ENCODE results near the gene IGF2BP1. TPM values are rescaled to one million over a fixed set of nuclear protein-coding genes. Genes with fewer than 3 reads are reported as not detected.
"Not testable (repeated sequence)": the region's sequence is repeated elsewhere in the genome, so short reads cannot be mapped to it uniquely, and the experiment has no call there.

Gene IGF2BP1
- total RNA-seq, 1 donor from 2014 or later, result 260 TPM

- Histone ChIP-seq H2AFZ (ENCODE audit: low read depth, low read length) (no peak overlapping the region), H3K36me3 (ENCODE audit: insufficient read depth, low read length) (no peaks in the 10 kb centered on the region), H3K9ac (ENCODE audit: low read length) (no peak overlapping the region), H3K79me2 (ENCODE audit: insufficient read depth, low read length) (no peaks in the 10 kb centered on the region), H4K20me1 (ENCODE audit: insufficient read depth, low read length) (no peaks in the 10 kb centered on the region), H3K4me2 (ENCODE audit: low read length) (no peak overlapping the region), H3K27me3 (ENCODE audit: insufficient read depth, low read length) (peaks cover 5% of the 10 kb centered on the region), H3K4me1 (ENCODE audit: insufficient read depth, low read length) (peaks cover 19% of the 10 kb centered on the region), H3K4me3 (ENCODE audit: insufficient read depth, low read depth, low read length) (no peak overlapping the region), H3K9me3 (ENCODE audit: insufficient read depth, low read depth, low read length) (no peaks in the 10 kb centered on the region), H3K27ac (ENCODE audit: low read depth, low read length) (no peak overlapping the region)
- Mint-ChIP-seq H3K36me3 (ENCODE audit: low read depth, unreplicated experiment) (no peaks in the 10 kb centered on the region), H3K4me1 (ENCODE audit: low read depth, unreplicated experiment) (peaks cover 7% of the 10 kb centered on the region), H3K27ac (ENCODE audit: unreplicated experiment) (no peak overlapping the region), H3K27me3 (ENCODE audit: low read depth, unreplicated experiment) (peaks cover 10% of the 10 kb centered on the region), H3K9me3 (ENCODE audit: unreplicated experiment) (peaks cover 2% of the 10 kb centered on the region), H3K4me3 (ENCODE audit: unreplicated experiment) (no peak overlapping the region)
- TF ChIP-seq EZH2 (IDR thresholded peaks at IDR 0.05; ENCODE audit: insufficient read depth, low read length), result no peak
- no peak for TF ChIP-seq CTCF (IDR thresholded peaks at IDR 0.05; ENCODE audit: insufficient read depth, low read depth, low read length)
- no peak for FAIRE-seq
- DNase-seq (ENCODE audit: low read depth), result no peak
Observed at GRCh38 chr17:49079840-49080663, 82.9 kb downstream of the IGF2BP1 start.

- Histone ChIP-seq H4K20me1 (ENCODE audit: insufficient read depth, low read length) (no peaks in the 10 kb centered on the region), H3K9me3 (ENCODE audit: insufficient read depth, low read depth, low read length) (no peaks in the 10 kb centered on the region), H3K4me2 (ENCODE audit: low read length) (no peak overlapping the region), H3K36me3 (ENCODE audit: insufficient read depth, low read length) (no peaks in the 10 kb centered on the region), H2AFZ (ENCODE audit: low read depth, low read length) (no peak overlapping the region), H3K27ac (ENCODE audit: low read depth, low read length) (no peak overlapping the region), H3K9ac (ENCODE audit: low read length) (no peak overlapping the region), H3K27me3 (ENCODE audit: insufficient read depth, low read length) (peaks cover 5% of the 10 kb centered on the region), H3K4me1 (ENCODE audit: insufficient read depth, low read length) (peaks cover 11% of the 10 kb centered on the region), H3K79me2 (ENCODE audit: insufficient read depth, low read length) (no peaks in the 10 kb centered on the region), H3K4me3 (ENCODE audit: insufficient read depth, low read depth, low read length) (no peak overlapping the region)
- Mint-ChIP-seq H3K27me3 (ENCODE audit: low read depth, unreplicated experiment) (peaks cover 21% of the 10 kb centered on the region), H3K4me1 (ENCODE audit: low read depth, unreplicated experiment) (peaks cover 2% of the 10 kb centered on the region), H3K36me3 (ENCODE audit: low read depth, unreplicated experiment) (no peaks in the 10 kb centered on the region), H3K4me3 (ENCODE audit: unreplicated experiment) (no peak overlapping the region), H3K9me3 (ENCODE audit: unreplicated experiment) (peaks cover 2% of the 10 kb centered on the region), H3K27ac (ENCODE audit: unreplicated experiment) (no peak overlapping the region)
- TF ChIP-seq CTCF (IDR thresholded peaks at IDR 0.05; ENCODE audit: insufficient read depth, low read depth, low read length) (no peak), EZH2 (IDR thresholded peaks at IDR 0.05; ENCODE audit: insufficient read depth, low read length) (no peak)
- FAIRE-seq, result no peak
- no peak for DNase-seq (ENCODE audit: low read depth)
Observed at GRCh38 chr17:49082231-49082630, 85.0 kb downstream of the IGF2BP1 start.

GRCh38 chr17:49085046-49085445 lies 87.9 kb downstream of the IGF2BP1 start:
- not testable (repeated sequence) for H3K4me3 Mint-ChIP-seq (ENCODE audit: unreplicated experiment); H3K36me3 ChIP-seq (ENCODE audit: insufficient read depth, low read length); H2AFZ ChIP-seq (ENCODE audit: low read depth, low read length); H3K4me3 ChIP-seq (ENCODE audit: insufficient read depth, low read depth, low read length); H3K9me3 Mint-ChIP-seq (ENCODE audit: unreplicated experiment); H4K20me1 ChIP-seq (ENCODE audit: insufficient read depth, low read length); H3K27me3 ChIP-seq (ENCODE audit: insufficient read depth, low read length); DNase-seq (ENCODE audit: low read depth); H3K4me1 Mint-ChIP-seq (ENCODE audit: low read depth, unreplicated experiment); H3K79me2 ChIP-seq (ENCODE audit: insufficient read depth, low read length); H3K4me1 ChIP-seq (ENCODE audit: insufficient read depth, low read length); H3K27ac ChIP-seq (ENCODE audit: low read depth, low read length); H3K9me3 ChIP-seq (ENCODE audit: insufficient read depth, low read depth, low read length); H3K4me2 ChIP-seq (ENCODE audit: low read length); H3K27ac Mint-ChIP-seq (ENCODE audit: unreplicated experiment); FAIRE-seq; H3K36me3 Mint-ChIP-seq (ENCODE audit: low read depth, unreplicated experiment); H3K9ac ChIP-seq (ENCODE audit: low read length)
- H3K27me3 Mint-ChIP-seq (ENCODE audit: low read depth, unreplicated experiment), result peaks cover 23% of the 10 kb centered on the region

All from astrocyte (in vitro differentiated cells and primary cell).